ENCODE measurements around the gene GAS1. TPM values are rescaled to one million over a fixed set of nuclear protein-coding genes. Genes with fewer than 3 reads are reported as not detected.

Gene GAS1
- total and polyA plus RNA-seq, 10 donors: 2.0 to 13.2 (median 5.4) TPM

DNA sequence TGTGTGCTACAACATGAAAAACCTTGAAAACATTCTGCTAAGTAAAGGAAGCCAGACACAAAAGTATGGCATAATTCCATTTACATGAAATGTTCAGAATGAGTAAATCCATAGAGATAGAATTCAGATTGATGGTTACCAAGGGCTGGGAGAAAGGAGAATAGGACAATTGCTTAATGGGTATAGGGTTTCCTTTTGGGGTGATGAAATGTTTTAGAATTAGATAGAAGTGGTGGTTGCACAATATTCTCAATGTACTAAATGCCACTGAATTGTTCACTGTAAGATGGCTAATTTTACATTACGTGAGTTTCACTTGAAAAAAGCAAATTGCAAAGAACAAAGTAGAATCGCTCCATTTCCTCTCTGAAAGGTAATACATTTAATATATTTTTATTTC lies 43.0 kb upstream of the GAS1 start:
- no peaks in the 10 kb centered on the region for H3K9me3 ChIP-seq
- no peaks in the 10 kb centered on the region for H3K36me3 ChIP-seq
- H3K4me1 ChIP-seq: no peaks in the 10 kb centered on the region
- H3K4me3 ChIP-seq: no peak overlapping the region
- no peak for DNase-seq
- 71 to 93% (median 83%) methylated on average over 2 of the region's 2 CpGs for WGBS, 5 donors
- H3K27ac ChIP-seq: no peak overlapping the region
- TF ChIP-seq POLR2A (IDR thresholded peaks at IDR 0.05) (no peak), POLR2AphosphoS5 (IDR thresholded peaks at IDR 0.05) (no peak), CTCF (IDR thresholded peaks at IDR 0.05 in 8 of 11, conservative IDR thresholded peaks at IDR 0.05 in 3 of 11) (no peak)
- intact Hi-C loops (cut with DNase I; ENCODE audit: low total_unique reads): no loop called here
- no peaks in the 10 kb centered on the region for H3K27me3 ChIP-seq (replicated peaks in 1 of 7)

DNA sequence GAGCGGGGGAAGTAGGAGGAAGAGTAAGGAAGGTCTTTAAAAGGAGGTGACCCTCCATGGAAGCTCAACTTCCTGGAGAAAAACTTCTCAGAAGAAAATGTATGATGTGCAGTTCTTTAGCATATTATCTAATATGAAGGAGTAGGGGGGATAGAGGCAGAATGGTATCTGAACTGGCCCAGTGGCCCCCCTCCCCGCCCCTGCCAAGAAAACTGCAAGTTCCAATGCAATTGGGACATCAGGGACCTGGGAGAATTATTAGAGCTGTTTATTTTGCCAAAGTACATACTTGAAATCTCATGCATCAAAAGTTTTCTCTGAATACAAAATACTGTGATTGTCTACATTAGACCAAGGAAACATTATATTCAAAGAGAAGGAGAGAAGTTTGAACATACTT lies 40.6 kb upstream of the GAS1 start:
- H3K27ac ChIP-seq: no peak overlapping the region
- intact Hi-C loops (cut with DNase I; ENCODE audit: low total_unique reads): no loop called here
- no peaks in the 10 kb centered on the region for H3K4me1 ChIP-seq
- H3K27me3 ChIP-seq (replicated peaks in 1 of 7): no peaks in the 10 kb centered on the region
- TF ChIP-seq CTCF (IDR thresholded peaks at IDR 0.05 in 8 of 11, conservative IDR thresholded peaks at IDR 0.05 in 3 of 11): no peak
- TF ChIP-seq POLR2A (IDR thresholded peaks at IDR 0.05): no peak
- TF ChIP-seq POLR2AphosphoS5 (IDR thresholded peaks at IDR 0.05): no peak
- no peaks in the 10 kb centered on the region for H3K9me3 ChIP-seq
- H3K36me3 ChIP-seq: no peaks in the 10 kb centered on the region
- WGBS, 5 donors: 67 to 88% (median 72%) methylated on average over 2 of the region's 2 CpGs
- DNase-seq: no peak
- H3K4me3 ChIP-seq: no peak overlapping the region

DNA sequence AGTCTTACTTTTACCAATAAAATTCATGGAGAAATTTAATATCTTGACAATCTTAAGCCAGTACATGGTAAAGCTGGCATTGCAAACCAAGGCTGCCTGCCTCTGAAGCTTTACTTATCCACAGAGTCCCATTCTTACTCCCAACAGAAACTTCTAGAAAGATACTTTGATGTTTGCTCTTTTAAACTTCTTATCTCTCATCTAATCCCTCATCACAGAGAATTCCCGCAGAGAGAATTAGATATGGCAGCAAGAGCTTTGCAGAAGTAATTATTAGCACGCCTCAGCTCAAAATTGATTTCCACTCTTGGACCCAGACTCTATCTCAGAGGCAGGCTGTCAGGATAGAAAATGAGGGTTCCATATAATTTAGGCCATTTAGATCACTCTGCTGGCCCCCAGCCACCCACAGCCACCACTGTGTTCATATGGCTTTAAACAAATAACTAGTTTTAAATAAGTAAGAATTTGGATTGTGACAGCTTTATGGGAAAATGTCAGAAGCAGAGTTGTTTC lies 37.9 kb upstream of the GAS1 start:
- DNase-seq: no peak
- no peaks in the 10 kb centered on the region for H3K4me1 ChIP-seq
- intact Hi-C loops (cut with DNase I; ENCODE audit: low total_unique reads): no loop called here
- no peak overlapping the region for H3K4me3 ChIP-seq
- H3K36me3 ChIP-seq: no peaks in the 10 kb centered on the region
- no peaks in the 10 kb centered on the region for H3K27me3 ChIP-seq (replicated peaks in 1 of 7)
- 79 to 92% (median 84%) methylated on average over 2 of the region's 2 CpGs for WGBS, 5 donors
- H3K9me3 ChIP-seq: no peaks in the 10 kb centered on the region
- TF ChIP-seq POLR2AphosphoS5 (IDR thresholded peaks at IDR 0.05): no peak
- no peak for TF ChIP-seq POLR2A (IDR thresholded peaks at IDR 0.05)
- TF ChIP-seq CTCF (IDR thresholded peaks at IDR 0.05 in 8 of 11, conservative IDR thresholded peaks at IDR 0.05 in 3 of 11): no peak
- no peak overlapping the region for H3K27ac ChIP-seq

- intact Hi-C loops (cut with DNase I; ENCODE audit: low total_unique reads): no loop called here
- no peaks in the 10 kb centered on the region for H3K36me3 ChIP-seq
- H3K27ac ChIP-seq: peak overlapping the region in 4 of 8 donors; percentile 31 to 54 (median 47)
- TF ChIP-seq CTCF (IDR thresholded peaks at IDR 0.05 in 8 of 11, conservative IDR thresholded peaks at IDR 0.05 in 3 of 11) (no peak), POLR2AphosphoS5 (IDR thresholded peaks at IDR 0.05) (no peak), POLR2A (IDR thresholded peaks at IDR 0.05) (no peak)
- H3K27me3 ChIP-seq (replicated peaks in 1 of 7): no peaks in the 10 kb centered on the region
- no peaks in the 10 kb centered on the region for H3K9me3 ChIP-seq
- H3K4me3 ChIP-seq: no peak overlapping the region
- DNase-seq: no peak
- H3K4me1 ChIP-seq: no peaks in the 10 kb centered on the region
- 53 to 74% (median 67%) methylated on average over 11 of the region's 11 CpGs for WGBS, 5 donors
These were observed 36.4 kb upstream of the GAS1 start for GRCh38 chr9:86983620-86984259.

Data from spleen (tissue), 11 donors.